GM12891 (cell line): Measurements from ENCODE around the gene UNK.
A peak's percentile ranks its signal among the peaks of the same experiment; 100 is the strongest.

Experiments used
- DNase-seq: peaks from one replicate; pipeline ENCODE4 v3.0.0; 2011; ENCODE audit warnings: low spot score; ENCODE audit not compliant: insufficient read length
- FAIRE-seq: peaks from 2 replicates; lab custom pipeline; 2011; peaks lifted over from hg19 to GRCh38; lab: Jason Lieb, UNC
- PAX5 ChIP-seq: IDR thresholded peaks from 2 replicates; pipeline ENCODE4 v1.6.1; 2011; ENCODE audit warnings: low read length, moderate library complexity, mild to moderate bottlenecking; ENCODE audit not compliant: insufficient read depth, severe bottlenecking
- POLR2A ChIP-seq: IDR thresholded peaks from 2 replicates; pipeline ENCODE4 v1.6.1; 2011; ENCODE audit warnings: low read depth, low read length, control low read depth
- POLR2AphosphoS5 ChIP-seq: IDR thresholded peaks from 2 replicates; pipeline ENCODE4 v1.6.1; 2011; ENCODE audit warnings: low read depth, low read length, control low read depth
- POU2F2 ChIP-seq: IDR thresholded peaks from 2 replicates; pipeline ENCODE4 v1.6.1; 2011; ENCODE audit warnings: low read depth, mild to moderate bottlenecking, control low read depth, low read length, moderate library complexity
- SPI1 ChIP-seq: IDR thresholded peaks from 2 replicates; pipeline ENCODE4 v1.6.1; 2011; ENCODE audit warnings: low read depth, low read length, control low read depth
- TAF1 ChIP-seq: IDR thresholded peaks from 2 replicates; pipeline ENCODE4 v1.6.1; 2011; ENCODE audit warnings: low read depth, low read length, control low read depth

Gene UNK

GRCh38 chr17:75779250-75779986, 5.2 kb upstream of the UNK start:
- DNase-seq = peak; percentile 89
- peak; percentile 97 for FAIRE-seq
- TF ChIP-seq PAX5 = no peak
- TF ChIP-seq POU2F2 = peak; percentile 100
- TF ChIP-seq POLR2AphosphoS5 = peak; percentile 100
- TF ChIP-seq POLR2A = peak; percentile 100
- peak; percentile 99 for TF ChIP-seq TAF1
- peak; percentile 60 for TF ChIP-seq SPI1

- no peak for FAIRE-seq
- TF ChIP-seq POLR2A = no peak
- TF ChIP-seq POU2F2 = no peak
- TF ChIP-seq PAX5 = no peak
- TF ChIP-seq TAF1 = no peak
- TF ChIP-seq SPI1 = no peak
- TF ChIP-seq POLR2AphosphoS5 = no peak
- no peak for DNase-seq
Observed at GRCh38 chr17:75779987-75780889, 4.4 kb upstream of the UNK start.

DNA sequence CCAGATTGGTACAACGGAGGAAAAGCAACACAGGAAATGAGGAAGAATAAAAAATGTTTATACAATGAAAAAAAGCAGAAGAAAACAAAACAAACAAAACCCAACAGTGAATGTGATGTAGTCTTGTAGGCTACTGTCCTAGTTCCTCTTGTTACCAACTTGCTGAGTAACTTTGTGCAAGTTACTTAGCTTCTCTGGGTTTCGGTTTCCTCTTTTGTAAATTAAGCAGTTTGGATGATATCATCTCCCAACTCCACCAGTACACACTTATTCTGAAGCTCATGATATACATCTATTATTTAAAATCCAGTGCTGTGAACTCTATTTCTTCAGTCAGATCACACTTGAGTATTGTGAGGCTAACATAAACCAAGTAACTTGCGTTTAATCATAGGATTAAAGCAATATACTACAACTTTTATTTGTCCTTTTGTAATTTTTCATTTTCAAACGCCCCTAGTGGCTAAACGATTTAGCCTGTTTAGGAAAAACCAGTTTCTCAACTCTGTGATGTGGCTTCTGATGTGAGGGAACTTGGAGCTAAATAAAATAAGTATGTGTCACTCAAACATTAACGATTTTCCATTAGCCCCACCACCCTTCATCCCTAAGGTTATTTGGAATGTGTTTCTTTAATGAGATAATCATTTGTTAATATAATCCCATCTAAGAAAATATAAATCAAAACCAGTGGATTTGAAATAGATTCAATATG, 1.4 kb upstream of the UNK start:
- no peak for TF ChIP-seq POLR2AphosphoS5
- TF ChIP-seq PAX5 = no peak
- no peak for TF ChIP-seq POLR2A
- TF ChIP-seq SPI1 = peak; percentile 89
- no peak for TF ChIP-seq TAF1
- no peak for TF ChIP-seq POU2F2
- no peak for DNase-seq
- FAIRE-seq = peak; percentile 31

GRCh38 chr17:75783803-75784472, 668 bp upstream of the UNK start:
- FAIRE-seq (no peak), DNase-seq (no peak)
- no peak; the same call in 1 of the 2 replicates for TF ChIP-seq TAF1
- TF ChIP-seq SPI1 = no peak
- no peak for TF ChIP-seq PAX5
- TF ChIP-seq POU2F2 = no peak
- no peak for TF ChIP-seq POLR2AphosphoS5
- no peak for TF ChIP-seq POLR2A

- FAIRE-seq (no peak), DNase-seq (no peak)
- TF ChIP-seq SPI1 (peak; percentile 48), PAX5 (no peak), POU2F2 (peak; percentile 19), POLR2A (peak; percentile 79), TAF1 (peak; percentile 68), POLR2AphosphoS5 (peak; percentile 90)
Observed at GRCh38 chr17:75785016-75785890, 647 bp downstream of the UNK start.

- TF ChIP-seq POLR2AphosphoS5 = no peak
- TF ChIP-seq SPI1 = no peak
- TF ChIP-seq TAF1 = no peak
- TF ChIP-seq PAX5 = no peak
- no peak for TF ChIP-seq POLR2A
- DNase-seq (no peak), FAIRE-seq (no peak)
Observed at GRCh38 chr17:75791254-75791653, 6.6 kb downstream of the UNK start.

- no peak for DNase-seq
Observed at GRCh38 chr17:75793460-75793859, 8.9 kb downstream of the UNK start.

GRCh38 chr17:75795820-75796607, 11.4 kb downstream of the UNK start:
- FAIRE-seq (no peak), DNase-seq (no peak)
- TF ChIP-seq PAX5 (no peak), SPI1 (no peak), TAF1 (no peak), POLR2A (no peak), POU2F2 (no peak), POLR2AphosphoS5 (no peak)

More at GRCh38 chr17:75793460-75793859, 8.9 kb downstream of the UNK start:
- TF ChIP-seq PAX5 (no peak), POLR2A (no peak), POU2F2 (no peak), TAF1 (no peak), POLR2AphosphoS5 (no peak), SPI1 (no peak)
- FAIRE-seq = no peak
